Measurements from ENCODE around the gene RANBP17.

DNA sequence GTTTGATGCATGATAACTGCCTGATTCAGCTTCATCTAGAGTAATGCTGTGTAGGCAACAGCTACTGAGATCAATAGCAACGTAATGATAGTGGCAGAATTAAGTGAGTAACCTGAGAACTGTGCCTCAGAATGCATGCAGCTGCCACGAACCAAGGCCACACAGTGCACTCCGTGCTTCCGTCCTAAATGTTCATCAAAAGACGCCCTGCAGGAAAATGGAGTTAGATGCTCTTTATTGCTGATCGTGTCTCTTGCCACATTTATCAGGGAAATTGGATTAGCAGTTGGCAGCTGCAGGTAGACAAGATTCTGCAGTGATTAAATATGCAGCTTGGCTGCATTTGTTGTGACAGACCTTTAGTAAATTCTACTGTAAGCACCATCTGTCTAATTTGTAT lies 339.5 kb downstream of the RANBP17 start:
- no peak for TF ChIP-seq EZH2 (IDR thresholded peaks at IDR 0.05; ENCODE audit: low read depth, unreplicated experiment)
- TF ChIP-seq EZH2phosphoT487 (IDR thresholded peaks at IDR 0.05; ENCODE audit: unreplicated experiment): no peak
- TF ChIP-seq, protein P1, sequence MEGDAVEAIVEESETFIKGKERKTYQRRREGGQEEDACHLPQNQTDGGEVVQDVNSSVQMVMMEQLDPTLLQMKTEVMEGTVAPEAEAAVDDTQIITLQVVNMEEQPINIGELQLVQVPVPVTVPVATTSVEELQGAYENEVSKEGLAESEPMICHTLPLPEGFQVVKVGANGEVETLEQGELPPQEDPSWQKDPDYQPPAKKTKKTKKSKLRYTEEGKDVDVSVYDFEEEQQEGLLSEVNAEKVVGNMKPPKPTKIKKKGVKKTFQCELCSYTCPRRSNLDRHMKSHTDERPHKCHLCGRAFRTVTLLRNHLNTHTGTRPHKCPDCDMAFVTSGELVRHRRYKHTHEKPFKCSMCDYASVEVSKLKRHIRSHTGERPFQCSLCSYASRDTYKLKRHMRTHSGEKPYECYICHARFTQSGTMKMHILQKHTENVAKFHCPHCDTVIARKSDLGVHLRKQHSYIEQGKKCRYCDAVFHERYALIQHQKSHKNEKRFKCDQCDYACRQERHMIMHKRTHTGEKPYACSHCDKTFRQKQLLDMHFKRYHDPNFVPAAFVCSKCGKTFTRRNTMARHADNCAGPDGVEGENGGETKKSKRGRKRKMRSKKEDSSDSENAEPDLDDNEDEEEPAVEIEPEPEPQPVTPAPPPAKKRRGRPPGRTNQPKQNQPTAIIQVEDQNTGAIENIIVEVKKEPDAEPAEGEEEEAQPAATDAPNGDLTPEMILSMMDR (conservative IDR thresholded peaks at IDR 0.05; ENCODE audit: low read depth in 2 of 2): no peak
- TF ChIP-seq POLR2AphosphoS5 (IDR thresholded peaks at IDR 0.05; ENCODE audit: low read depth): no peak
- TF ChIP-seq REST (IDR thresholded peaks at IDR 0.05; ENCODE audit: unreplicated experiment): no peak
- no peak for TF ChIP-seq ETS1 (IDR thresholded peaks at IDR 0.05)
- TF ChIP-seq CREB1 (CRISPR knock-in tag; IDR thresholded peaks at IDR 0.05; ENCODE audit: low read depth): no peak
- TF ChIP-seq JUNB (IDR thresholded peaks at IDR 0.05; ENCODE audit: unreplicated experiment): no peak
- TF ChIP-seq ZNF462 (CRISPR knock-in tag; IDR thresholded peaks at IDR 0.05): no peak
- no peak for TF ChIP-seq NANOG (IDR thresholded peaks at IDR 0.05; ENCODE audit: borderline replicate concordance)
- TF ChIP-seq ZNF331 (CRISPR knock-in tag; IDR thresholded peaks at IDR 0.05; ENCODE audit: low read depth): no peak

All from GM23338 (cell line).